T-helper 2 cell treated with Interferon-gamma antibody and Interleukin-4, amounts not matched to agents 5 μg/mL and 100 μg/mL, for 36 hours (primary cell): ENCODE results near the gene KRTAP1-4.
"Not testable (repeated sequence)": the region's sequence is repeated elsewhere in the genome, so short reads cannot be mapped to it uniquely, and the experiment has no call there.

Experiments used
- DNase-seq: peaks from one replicate; pipeline ENCODE4 v3.0.0; 2021; ENCODE audit warnings: low spot score
- H3K27ac Mint-ChIP-seq: one replicate; pipeline ENCODE4 v1.8.0; 2021; ENCODE audit warnings: mild to moderate bottlenecking, mixed read lengths
- H3K27me3 Mint-ChIP-seq: one replicate; pipeline ENCODE4 v1.8.0; 2021; ENCODE audit warnings: low read depth, mixed read lengths
- H3K36me3 Mint-ChIP-seq: one replicate; pipeline ENCODE4 v1.8.0; 2021; ENCODE audit warnings: low read depth, mixed read lengths
- H3K4me1 Mint-ChIP-seq: one replicate; pipeline ENCODE4 v1.8.0; 2021; ENCODE audit warnings: low read depth, mixed read lengths
- H3K4me3 Mint-ChIP-seq: one replicate; pipeline ENCODE4 v1.8.0; 2022; ENCODE audit warnings: mild to moderate bottlenecking, moderate library complexity, mixed read lengths
- H3K9me3 Mint-ChIP-seq: one replicate; pipeline ENCODE4 v1.8.0; 2021; ENCODE audit warnings: mixed read lengths

Gene KRTAP1-4

DNA sequence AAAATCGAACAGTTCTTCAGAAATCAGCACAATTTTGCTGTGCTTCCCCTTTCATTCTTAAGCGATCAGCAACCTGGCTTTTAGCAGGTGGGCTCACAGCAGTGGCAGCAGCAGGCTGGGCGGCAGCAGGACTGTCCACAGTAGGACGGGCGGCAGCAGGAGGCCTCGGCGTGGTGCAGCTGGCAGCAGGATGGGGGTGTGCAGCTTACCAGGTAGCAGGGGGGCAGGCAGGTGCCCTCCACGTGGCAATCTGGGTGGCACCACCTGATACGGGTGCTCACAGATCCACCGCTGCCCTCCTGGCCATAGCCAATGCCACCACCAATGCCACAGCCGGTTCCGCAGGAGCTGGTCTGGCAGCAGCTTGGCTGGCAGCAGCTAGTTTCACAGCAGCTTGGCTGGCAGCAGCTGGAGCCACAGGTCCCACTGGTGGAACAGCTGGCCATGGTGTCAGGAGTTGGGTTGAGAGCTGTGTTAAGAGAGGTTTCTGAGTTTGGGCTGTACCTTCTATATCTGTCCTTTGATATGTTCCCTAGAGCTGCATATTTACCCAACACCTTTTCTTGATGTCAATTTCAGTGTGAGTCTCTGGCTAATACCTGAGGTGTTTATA lies at the start of gene KRTAP1-4:
Gene KRTAP1-4 (minus strand): TSS at position 563 of the 613 bp plus-strand sequence. CDS start 117 bp downstream, at position 446.
- no peak within 1 kb of the TSS for H3K27ac Mint-ChIP-seq
- DNase-seq, result no peak
- H3K36me3 Mint-ChIP-seq, result no peaks in the 10 kb centered on the region
- no peak within 1 kb of the TSS for H3K4me3 Mint-ChIP-seq
- no peaks in the 10 kb centered on the region for H3K4me1 Mint-ChIP-seq
- H3K27me3 Mint-ChIP-seq, result peaks cover 11% of the 10 kb centered on the region
- H3K9me3 Mint-ChIP-seq, result no peaks in the 10 kb centered on the region

DNA sequence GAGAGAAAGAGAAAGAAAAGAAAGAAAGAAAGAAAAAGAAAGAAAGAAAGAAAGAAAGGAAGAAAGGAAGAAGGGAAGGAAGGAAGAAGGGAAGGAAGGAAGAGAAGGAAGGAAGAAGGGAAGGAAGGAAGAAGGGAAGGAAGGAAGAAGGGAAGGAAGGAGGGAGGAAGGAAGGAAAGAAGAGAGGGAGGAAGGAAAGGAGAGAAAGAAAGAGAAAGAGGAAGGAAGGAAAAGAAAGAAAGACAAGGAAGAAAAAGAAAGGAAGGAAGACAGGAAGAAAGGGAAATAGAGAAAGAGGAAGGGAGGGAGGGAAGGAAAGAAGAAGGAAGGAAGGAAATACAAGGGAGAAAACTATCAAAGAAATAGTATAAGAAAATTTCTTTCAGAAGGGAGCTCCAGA lies 46.8 kb upstream of the KRTAP1-4 start:
- Mint-ChIP-seq H3K27ac (no peak overlapping the region), H3K4me1 (no peaks in the 10 kb centered on the region), H3K9me3 (no peaks in the 10 kb centered on the region), H3K36me3 (no peaks in the 10 kb centered on the region), H3K27me3 (peaks cover 11% of the 10 kb centered on the region), H3K4me3 (no peak overlapping the region)
- no peak for DNase-seq

DNA sequence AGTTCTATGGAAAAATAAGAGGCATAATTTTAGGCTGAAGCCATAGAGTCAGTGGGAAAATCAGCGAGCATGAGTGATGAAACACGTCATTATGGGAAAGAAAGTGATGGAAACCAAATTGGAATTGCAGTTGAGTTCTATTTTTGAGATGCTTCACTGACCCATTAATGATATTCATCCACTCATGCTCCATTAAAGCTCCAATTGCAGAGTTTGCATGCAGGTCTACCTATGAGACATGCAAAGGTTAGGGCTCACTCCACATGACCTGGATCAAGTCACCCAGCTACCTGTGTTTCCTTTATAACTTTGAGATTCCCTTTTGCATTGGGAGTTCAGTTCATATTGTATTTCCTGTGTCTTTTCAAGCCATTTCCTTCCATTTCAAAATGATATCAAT lies 43.7 kb upstream of the KRTAP1-4 start:
- H3K9me3 Mint-ChIP-seq, result no peaks in the 10 kb centered on the region
- peaks cover 11% of the 10 kb centered on the region for H3K27me3 Mint-ChIP-seq
- H3K36me3 Mint-ChIP-seq, result no peaks in the 10 kb centered on the region
- no peak for DNase-seq
- H3K27ac Mint-ChIP-seq, result no peak overlapping the region
- H3K4me1 Mint-ChIP-seq, result no peaks in the 10 kb centered on the region
- H3K4me3 Mint-ChIP-seq, result no peak overlapping the region

GRCh38 chr17:41071606-41072360 lies 41.8 kb upstream of the KRTAP1-4 start:
- peaks cover 9% of the 10 kb centered on the region for H3K27me3 Mint-ChIP-seq
- no peaks in the 10 kb centered on the region for H3K4me1 Mint-ChIP-seq
- H3K4me3 Mint-ChIP-seq, result no peak overlapping the region
- H3K27ac Mint-ChIP-seq, result no peak overlapping the region
- H3K36me3 Mint-ChIP-seq, result no peaks in the 10 kb centered on the region
- DNase-seq, result no peak
- no peaks in the 10 kb centered on the region for H3K9me3 Mint-ChIP-seq

GRCh38 chr17:41069031-41069430 lies 39.0 kb upstream of the KRTAP1-4 start:
- peaks cover 2% of the 10 kb centered on the region for H3K27me3 Mint-ChIP-seq
- H3K4me3 Mint-ChIP-seq, result no peak overlapping the region
- no peaks in the 10 kb centered on the region for H3K36me3 Mint-ChIP-seq
- H3K4me1 Mint-ChIP-seq, result no peaks in the 10 kb centered on the region
- H3K27ac Mint-ChIP-seq, result no peak overlapping the region
- H3K9me3 Mint-ChIP-seq, result no peaks in the 10 kb centered on the region
- DNase-seq, result no peak

GRCh38 chr17:41067281-41067680 lies 37.3 kb upstream of the KRTAP1-4 start:
- peaks cover 2% of the 10 kb centered on the region for H3K27me3 Mint-ChIP-seq
- no peaks in the 10 kb centered on the region for H3K36me3 Mint-ChIP-seq
- no peak for DNase-seq
- no peaks in the 10 kb centered on the region for H3K4me1 Mint-ChIP-seq
- H3K27ac Mint-ChIP-seq, result no peak overlapping the region
- no peak overlapping the region for H3K4me3 Mint-ChIP-seq
- no peaks in the 10 kb centered on the region for H3K9me3 Mint-ChIP-seq

DNA sequence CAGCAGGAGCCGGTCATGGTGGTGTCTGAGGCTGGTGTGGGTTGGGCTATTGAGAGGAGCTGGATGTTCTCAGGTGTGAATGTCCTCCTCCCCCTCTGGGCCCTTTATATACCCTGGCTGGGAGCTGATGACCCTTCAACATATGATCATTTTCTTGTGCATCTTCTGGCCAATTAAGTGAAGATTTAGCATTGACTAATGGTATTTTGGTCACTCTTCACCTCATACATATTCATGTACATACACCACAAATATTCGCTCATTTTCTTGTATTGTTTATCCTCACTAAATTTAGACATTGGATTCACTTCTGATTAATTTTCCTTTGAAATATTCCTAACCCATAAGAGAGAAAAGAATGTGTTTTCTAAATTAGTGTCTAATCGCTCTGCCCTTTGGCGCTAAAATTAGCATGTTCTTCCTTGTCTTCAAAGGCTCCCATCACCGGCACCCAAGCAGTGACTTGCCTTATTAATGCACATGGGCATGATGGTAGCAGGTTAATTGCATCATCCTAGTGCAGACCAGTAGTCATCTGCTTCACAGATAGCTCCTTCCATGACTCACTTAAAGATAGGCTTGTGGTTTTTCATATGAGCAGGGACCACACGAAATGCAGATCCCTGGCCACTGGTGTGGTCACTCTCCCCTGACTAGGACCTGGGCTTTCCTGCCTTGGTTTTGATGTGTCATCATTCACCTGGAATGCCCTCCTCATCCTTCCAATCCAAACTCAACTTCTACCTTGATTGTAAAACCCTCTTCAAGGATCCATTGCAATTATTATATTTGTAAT lies 36.0 kb upstream of the KRTAP1-4 start, which contains the start of gene KRTAP2-4:
Gene KRTAP2-4 (minus strand): TSS at position 51 of the 796 bp plus-strand sequence. CDS start 34 bp downstream, at position 17.
- no peaks in the 10 kb centered on the region for H3K9me3 Mint-ChIP-seq
- H3K4me3 Mint-ChIP-seq, result no peak within 1 kb of the TSS
- H3K36me3 Mint-ChIP-seq, result no peaks in the 10 kb centered on the region
- peaks cover 8% of the 10 kb centered on the region for H3K27me3 Mint-ChIP-seq
- no peak within 1 kb of the TSS for H3K27ac Mint-ChIP-seq
- no peak for DNase-seq
- H3K4me1 Mint-ChIP-seq, result no peaks in the 10 kb centered on the region

- not testable (repeated sequence) for H3K4me3 Mint-ChIP-seq, H3K4me1 Mint-ChIP-seq, DNase-seq, H3K9me3 Mint-ChIP-seq, H3K36me3 Mint-ChIP-seq, H3K27ac Mint-ChIP-seq
- H3K27me3 Mint-ChIP-seq, result peaks cover 16% of the 10 kb centered on the region
These were observed 35.2 kb upstream of the KRTAP1-4 start for GRCh38 chr17:41065016-41065689.

DNA sequence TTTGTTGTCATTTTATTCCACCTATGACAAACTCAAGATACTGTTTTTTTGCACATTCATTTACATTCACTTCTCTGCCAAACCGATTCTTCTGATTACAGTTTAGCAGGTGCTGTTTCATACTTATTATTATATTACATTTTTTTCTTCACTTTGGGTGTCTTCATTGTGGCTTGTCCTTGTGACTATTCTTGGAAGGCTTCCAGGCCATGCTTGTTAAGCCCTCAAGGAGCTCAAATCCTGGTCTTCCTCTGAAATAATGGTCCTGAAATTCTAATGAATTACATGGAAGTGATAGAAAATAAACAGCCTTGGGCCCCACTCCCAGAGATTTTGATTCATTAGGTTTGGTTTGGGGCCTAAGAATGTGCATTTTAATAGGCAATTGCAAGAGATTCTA lies 34.3 kb upstream of the KRTAP1-4 start:
- H3K4me1 Mint-ChIP-seq, result no peaks in the 10 kb centered on the region
- H3K36me3 Mint-ChIP-seq, result no peaks in the 10 kb centered on the region
- no peaks in the 10 kb centered on the region for H3K9me3 Mint-ChIP-seq
- H3K27me3 Mint-ChIP-seq, result peaks cover 19% of the 10 kb centered on the region
- DNase-seq, result no peak
- H3K27ac Mint-ChIP-seq, result no peak overlapping the region
- H3K4me3 Mint-ChIP-seq, result no peak overlapping the region

DNA sequence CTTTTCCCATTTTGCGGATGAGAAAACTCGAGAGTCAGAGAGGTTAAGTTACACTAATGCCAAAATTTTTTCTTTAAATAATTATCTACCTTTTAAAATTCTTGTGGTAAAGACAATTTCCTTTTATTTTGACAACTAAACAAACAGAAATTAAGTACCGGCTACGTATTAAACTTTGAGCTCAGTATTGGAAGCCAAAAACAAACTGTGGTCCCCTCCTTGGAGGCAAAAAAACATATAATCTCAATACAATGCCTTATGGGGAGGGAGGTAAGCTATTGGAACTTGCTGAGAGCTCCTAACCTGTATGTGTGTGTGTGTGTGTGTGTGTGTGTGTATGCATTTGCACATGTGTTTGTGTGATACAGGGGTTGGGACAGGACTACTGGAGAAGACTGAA lies 33.5 kb upstream of the KRTAP1-4 start:
- H3K4me3 Mint-ChIP-seq, result no peak overlapping the region
- DNase-seq, result no peak
- H3K27me3 Mint-ChIP-seq, result peaks cover 26% of the 10 kb centered on the region
- H3K4me1 Mint-ChIP-seq, result no peaks in the 10 kb centered on the region
- H3K9me3 Mint-ChIP-seq, result no peaks in the 10 kb centered on the region
- H3K36me3 Mint-ChIP-seq, result no peaks in the 10 kb centered on the region
- H3K27ac Mint-ChIP-seq, result no peak overlapping the region

GRCh38 chr17:41061964-41062363 lies 32.0 kb upstream of the KRTAP1-4 start:
- no peak overlapping the region for H3K4me3 Mint-ChIP-seq
- peaks cover 29% of the 10 kb centered on the region for H3K27me3 Mint-ChIP-seq

GRCh38 chr17:41060052-41060604 lies 30.1 kb upstream of the KRTAP1-4 start, which contains the start of gene KRTAP2-3:
TSS of gene KRTAP2-3 (minus strand) at chr17:41060114. CDS start at chr17:41060050, 64 bp downstream.
- DNase-seq, result no peak
- H3K36me3 Mint-ChIP-seq, result no peaks in the 10 kb centered on the region
- H3K9me3 Mint-ChIP-seq, result peaks cover 6% of the 10 kb centered on the region
- H3K4me1 Mint-ChIP-seq, result no peaks in the 10 kb centered on the region
- H3K4me3 Mint-ChIP-seq, result no peak within 1 kb of the TSS
- no peak within 1 kb of the TSS for H3K27ac Mint-ChIP-seq
- H3K27me3 Mint-ChIP-seq, result peaks cover 29% of the 10 kb centered on the region

More at GRCh38 chr17:41061964-41062363, 32.0 kb upstream of the KRTAP1-4 start:
- H3K9me3 Mint-ChIP-seq, result peaks cover 6% of the 10 kb centered on the region
- no peaks in the 10 kb centered on the region for H3K36me3 Mint-ChIP-seq
- no peaks in the 10 kb centered on the region for H3K4me1 Mint-ChIP-seq
- H3K27ac Mint-ChIP-seq, result no peak overlapping the region
- DNase-seq, result no peak

DNA sequence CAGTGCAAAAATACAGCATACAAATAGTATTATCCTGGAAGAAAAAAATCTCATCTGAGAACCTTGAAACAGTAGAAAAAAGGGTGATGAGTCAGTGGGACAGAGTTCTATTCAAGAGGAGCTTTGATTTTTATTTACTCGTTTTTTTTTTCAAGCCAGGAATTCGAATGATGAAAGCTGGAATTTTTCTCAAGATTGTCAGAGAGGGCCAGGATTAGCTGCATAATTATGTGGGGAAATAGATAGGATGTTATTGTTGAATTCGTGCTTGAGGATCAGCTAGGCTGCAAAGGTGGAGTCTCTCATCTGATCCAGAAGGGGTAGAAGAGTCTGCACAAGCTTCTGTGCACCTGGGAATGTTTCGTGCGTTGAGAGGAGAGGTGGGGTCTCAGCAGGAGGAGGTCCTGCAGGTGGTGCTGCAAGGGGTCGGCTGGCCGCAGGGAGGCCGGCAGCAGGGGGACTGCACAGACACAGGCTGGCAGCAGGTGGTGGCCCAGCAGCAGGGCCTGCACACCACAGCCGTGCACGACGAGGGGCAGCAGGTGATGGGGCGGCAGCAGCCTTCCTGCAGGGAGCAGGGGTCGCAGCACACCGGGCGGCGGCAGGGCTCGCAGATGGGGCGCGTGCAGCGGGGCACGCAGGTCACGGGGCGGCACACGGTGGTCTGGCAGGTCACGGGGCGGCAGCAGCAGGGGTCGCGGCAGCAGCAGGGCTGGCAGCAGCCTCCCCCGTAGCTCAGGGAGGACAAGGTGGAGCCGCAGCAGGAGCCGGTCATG lies 29.5 kb upstream of the KRTAP1-4 start:
- H3K4me1 Mint-ChIP-seq, DNase-seq, H3K27ac Mint-ChIP-seq, H3K36me3 Mint-ChIP-seq, H3K9me3 Mint-ChIP-seq, H3K4me3 Mint-ChIP-seq: not testable (repeated sequence)
- H3K27me3 Mint-ChIP-seq, result peaks cover 29% of the 10 kb centered on the region
